HL-60 (cell line): ENCODE data around the gene DNAH17.

Source experiments
- CTCF ChIP-seq: IDR thresholded peaks from one replicate; pipeline ENCODE4 v1.5.1; 2011; ENCODE audit warnings: low read length, control low read depth, inconsistent platforms; ENCODE audit not compliant: insufficient read depth
- GABPA ChIP-seq: IDR thresholded peaks from 2 replicates; pipeline ENCODE4 v1.6.1; 2012; ENCODE audit warnings: low read depth
- POLR2AphosphoS5 ChIP-seq: IDR thresholded peaks from 2 replicates; pipeline ENCODE4 v1.6.1; 2012; ENCODE audit warnings: low read depth
- REST ChIP-seq: IDR thresholded peaks from 2 replicates; pipeline ENCODE4 v1.6.1; 2012; ENCODE audit warnings: low read depth; ENCODE audit not compliant: insufficient replicate concordance
- SPI1 ChIP-seq: IDR thresholded peaks from 2 replicates; pipeline ENCODE4 v1.6.1; 2012; ENCODE audit warnings: low read depth, mild to moderate bottlenecking, borderline replicate concordance

- TF ChIP-seq CTCF (no peak), SPI1 (no peak), POLR2AphosphoS5 (no peak), REST (no peak), GABPA (no peak)
These were observed 150.1 kb downstream of the DNAH17 start for GRCh38 chr17:78427140-78427539.
